HG03521 (cell line): ENCODE results near the gene HRNR.
"Not testable (repeated sequence)": the region's sequence is repeated elsewhere in the genome, so short reads cannot be mapped to it uniquely, and the experiment has no call there.

Experiments
- ATAC-seq: cut with Tn5 transposase; IDR thresholded peaks from one replicate; pipeline ENCODE4 v1.9.1; 2021; ENCODE audit warnings: mild to moderate bottlenecking, moderate library complexity; ENCODE audit not compliant: unreplicated experiment

The HRNR gene

GRCh38 chr1:152224093-152224492 is at the start of gene HRNR:
HRNR (minus strand) TSS chr1:152224193; CDS start chr1:152223253, 940 bp downstream.
- ATAC-seq, result no peak

- not testable (repeated sequence) for ATAC-seq
These were observed 32.4 kb upstream of the HRNR start for GRCh38 chr1:152256394-152256793.

GRCh38 chr1:152252157-152252556 is 28.2 kb upstream of the HRNR start:
- no peak for ATAC-seq

GRCh38 chr1:152251391-152251790 is 27.4 kb upstream of the HRNR start:
- no peak for ATAC-seq

GRCh38 chr1:152247316-152247715 is 23.3 kb upstream of the HRNR start:
- no peak for ATAC-seq

DNA sequence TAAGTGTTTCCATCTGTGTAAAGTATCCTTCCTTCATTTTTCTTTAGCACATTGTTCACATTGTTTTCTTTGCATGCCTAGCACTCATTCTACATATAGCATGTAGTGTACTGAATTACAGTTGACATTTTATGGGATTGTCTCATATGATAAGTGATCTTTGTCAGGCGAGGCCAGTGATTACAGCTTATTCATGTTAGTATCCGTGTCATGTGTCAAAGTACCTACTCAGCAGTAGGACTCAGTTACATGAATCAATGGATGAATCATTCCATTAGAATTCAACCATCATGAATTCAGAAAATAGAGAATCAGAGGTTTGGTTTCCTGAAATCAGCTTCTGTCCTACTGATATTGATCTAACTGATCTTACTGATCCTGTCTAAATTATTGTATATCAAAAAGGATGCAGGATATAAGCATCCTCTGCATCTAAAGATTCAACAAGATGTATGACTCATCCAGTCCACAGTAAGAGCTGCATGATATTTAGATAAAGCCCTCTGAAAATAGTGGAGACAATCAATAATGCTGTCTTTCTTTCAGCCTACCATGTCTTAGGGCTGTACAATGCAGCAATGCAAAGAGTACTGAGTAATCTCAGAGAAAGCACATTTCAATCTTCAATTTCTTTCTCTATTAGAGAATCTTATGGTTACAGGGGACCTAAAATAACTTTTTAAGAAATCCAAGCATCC is 20.7 kb upstream of the HRNR start:
- ATAC-seq, result no peak

DNA sequence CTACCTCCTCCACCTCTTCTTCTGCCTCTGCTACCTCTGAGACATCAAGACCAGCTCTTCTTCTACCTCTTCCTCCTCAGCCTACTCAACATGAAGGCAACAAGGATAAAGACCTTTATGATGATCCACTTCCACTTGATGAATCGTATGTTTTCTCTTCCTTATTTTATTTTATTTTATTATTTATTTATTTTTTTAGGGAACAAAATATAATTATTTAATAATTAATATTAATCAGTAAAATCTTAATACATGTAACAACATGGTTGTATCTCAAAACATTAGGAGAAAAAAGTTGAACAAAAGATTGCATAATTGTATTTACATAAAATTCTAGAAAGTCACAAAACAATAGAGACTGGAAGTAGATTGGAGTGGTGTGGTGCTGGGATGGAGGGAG is 13.1 kb upstream of the HRNR start:
- no peak for ATAC-seq

DNA sequence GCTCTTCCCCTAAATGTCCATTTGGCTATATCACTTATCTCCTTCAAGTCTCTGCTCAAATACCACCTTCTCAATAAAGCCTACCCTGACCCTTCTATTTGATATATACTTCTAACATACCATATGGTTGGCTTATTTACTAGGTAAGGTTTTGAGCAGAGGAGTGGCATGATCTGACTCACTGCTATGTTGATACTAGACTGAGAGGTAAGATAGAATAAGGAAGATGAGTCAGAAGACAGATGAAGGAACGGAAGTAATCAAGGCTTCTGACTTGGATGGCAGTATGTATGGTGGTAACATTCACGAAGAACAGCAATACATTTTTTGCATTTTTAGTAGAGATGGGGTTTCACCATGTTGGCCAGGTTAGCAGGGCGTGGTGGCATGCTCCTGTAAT is 4.8 kb upstream of the HRNR start:
- ATAC-seq, result no peak

GRCh38 chr1:152227310-152227928 is 3.4 kb upstream of the HRNR start:
- no peak for ATAC-seq

DNA sequence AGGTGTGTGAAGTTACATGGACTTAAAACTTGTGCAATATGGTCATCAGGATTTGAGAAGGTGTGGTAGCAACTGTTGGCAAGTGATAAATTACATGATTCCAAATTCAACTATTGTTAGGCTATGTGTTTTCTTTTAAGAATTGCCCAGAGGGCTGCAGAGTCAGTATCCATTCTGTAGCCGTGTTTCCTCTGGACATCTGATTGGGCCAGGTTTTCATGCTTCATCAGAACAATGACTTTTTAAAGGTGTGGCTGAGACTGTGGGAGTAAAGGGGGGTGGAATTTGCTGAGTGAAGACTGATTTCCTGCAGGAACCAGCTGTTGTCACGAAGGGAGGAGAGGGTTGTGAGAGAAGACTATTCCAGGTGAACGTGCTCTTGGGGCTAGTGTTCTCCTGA is 1.7 kb upstream of the HRNR start:
- ATAC-seq, result no peak

- no peak for ATAC-seq
These were observed 3.5 kb downstream of the HRNR start for GRCh38 chr1:152220166-152221163.

GRCh38 chr1:152219438-152219837 is 4.6 kb downstream of the HRNR start:
- ATAC-seq, result not testable (repeated sequence)

- no peak for ATAC-seq
These were observed 5.1 kb downstream of the HRNR start for GRCh38 chr1:152218762-152219436.

GRCh38 chr1:152215604-152216003 is 8.4 kb downstream of the HRNR start:
- not testable (repeated sequence) for ATAC-seq

DNA sequence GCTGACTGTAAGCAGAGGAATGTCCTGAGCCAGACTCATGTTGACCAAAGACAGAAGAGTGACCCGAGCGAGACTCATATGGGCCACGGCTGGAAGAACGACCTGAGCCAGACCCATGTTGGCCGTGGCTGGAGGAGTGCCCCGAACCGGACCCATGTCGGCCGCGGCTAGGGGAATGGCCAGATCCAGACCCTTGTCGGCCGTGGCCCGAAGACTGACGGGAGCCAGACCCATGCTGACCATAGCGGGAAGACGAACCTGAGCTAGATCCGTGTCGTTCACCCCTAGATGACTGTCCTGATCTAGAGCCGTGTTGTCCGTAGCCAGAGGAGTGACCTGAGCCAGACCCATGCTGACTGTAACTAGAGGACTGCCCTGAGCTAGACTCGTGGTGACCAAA is 9.1 kb downstream of the HRNR start:
- ATAC-seq, result not testable (repeated sequence)

- ATAC-seq, result no peak
These were observed 25.0 kb downstream of the HRNR start for GRCh38 chr1:152198982-152199381.

- no peak for ATAC-seq
These were observed 26.5 kb downstream of the HRNR start for GRCh38 chr1:152197361-152197941.

GRCh38 chr1:152191711-152192110 is 32.3 kb downstream of the HRNR start:
- no peak for ATAC-seq

GRCh38 chr1:152191260-152191659 is 32.7 kb downstream of the HRNR start:
- ATAC-seq, result no peak

- no peak for ATAC-seq
These were observed 33.4 kb downstream of the HRNR start for GRCh38 chr1:152190589-152190988.
